Right lobe of liver (tissue), 4 donors: ENCODE measurements around the gene ITPKC.

Source experiments
- CTCF ChIP-seq, 4 donors: fragments of 200-600 bp in 3 of 4; fragments of 450-650 bp in 1 of 4; IDR thresholded peaks; one replicate each; pipeline versions ENCODE4 v1.5.1 to v1.8.0; 2016 to 2022; ENCODE audit warnings: antibody characterized with exemption in 4 of 4, mild to moderate bottlenecking in 2 of 4
- POLR2A ChIP-seq: fragments of 450-650 bp; IDR thresholded peaks from one replicate; pipeline ENCODE4 v1.6.1; 2017; ENCODE audit warnings: antibody characterized with exemption, mild to moderate bottlenecking
- donor health status: DM: no; HTN: no; CAD: no.
- donor health status: DM: no; HTN: no; CAD: no.
- donor health status: DM: no; HTN: yes; CAD: no.

GRCh38 chr19:40687525-40688016 lies 29.3 kb upstream of the ITPKC start:
- TF ChIP-seq POLR2A (no peak), CTCF (IDR thresholded peaks at IDR 0.05) (no peak)
